Measurements from ENCODE around the gene ZNF841. TPM values are rescaled to one million over a fixed set of nuclear protein-coding genes. Genes with fewer than 3 reads are reported as not detected.
"Not testable (repeated sequence)": the region's sequence is repeated elsewhere in the genome, so short reads cannot be mapped to it uniquely, and the experiment has no call there.

The ZNF841 gene
- total RNA-seq, 1 experiment from 2014 or later, result 4.1 TPM

DNA sequence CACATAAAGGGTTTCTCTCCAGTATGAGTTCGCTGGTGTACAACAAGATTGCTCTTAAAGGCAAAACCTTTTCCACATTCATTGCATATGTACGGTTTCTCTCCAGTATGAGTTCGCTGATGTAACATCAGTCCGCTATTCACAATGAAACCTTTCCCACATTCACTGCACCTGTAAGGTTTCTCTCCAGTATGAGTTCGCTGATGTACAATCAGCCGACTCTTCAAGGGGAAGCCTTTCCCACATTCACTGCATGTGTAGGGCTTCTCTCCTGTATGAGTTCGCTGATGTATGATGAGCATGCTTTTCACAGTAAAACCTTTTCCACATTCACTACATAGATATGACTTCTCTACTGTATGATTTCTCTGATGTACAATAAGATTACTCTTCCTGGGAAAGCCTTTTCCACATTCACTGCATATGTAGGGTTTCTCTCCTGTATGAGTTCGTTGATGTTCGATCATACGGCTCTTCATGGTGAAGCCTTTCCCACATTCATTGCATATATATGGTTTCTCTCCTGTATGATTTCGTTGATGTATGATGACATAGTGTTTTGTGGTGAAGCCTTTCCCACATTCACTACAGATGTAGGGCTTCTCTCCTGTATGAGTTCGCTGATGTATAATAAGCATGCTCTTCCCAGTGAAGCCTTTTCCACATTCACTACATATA is 61.4 kb downstream of the ZNF841 start:
- Histone ChIP-seq H3K4me3 (ENCODE audit: insufficient read depth, low read depth, low read length) (no peak overlapping the region), H3K36me3 (replicated peaks; ENCODE audit: control insufficient read depth, insufficient read depth, low read length) (peaks cover 13% of the 10 kb centered on the region), H3K27me3 (ENCODE audit: control insufficient read depth, insufficient read depth, low read length) (no peaks in the 10 kb centered on the region)
- no peak for DNase-seq

DNA sequence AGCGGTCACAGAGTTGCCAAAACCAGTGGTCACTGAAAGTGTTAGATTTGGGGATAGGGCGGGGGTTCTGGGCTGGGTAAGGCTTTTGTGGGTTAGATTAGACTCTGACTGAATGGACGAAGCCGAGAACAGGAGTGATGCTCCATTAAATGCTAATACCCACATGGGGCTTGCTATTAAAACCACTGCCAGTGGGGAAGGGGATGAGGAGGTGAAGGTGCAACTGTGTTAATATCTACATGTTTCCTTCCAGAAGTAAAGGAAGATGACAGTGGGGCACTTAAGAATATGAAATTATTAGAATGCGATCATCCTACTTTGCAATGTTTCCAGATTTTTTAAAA is 66.8 kb downstream of the ZNF841 start:
- H3K27me3 ChIP-seq (ENCODE audit: control insufficient read depth, insufficient read depth, low read length), result no peaks in the 10 kb centered on the region
- H3K36me3 ChIP-seq (replicated peaks; ENCODE audit: control insufficient read depth, insufficient read depth, low read length), result peaks cover 8% of the 10 kb centered on the region
- H3K4me3 ChIP-seq (ENCODE audit: insufficient read depth, low read depth, low read length), result peak overlapping the region; percentile 62
- peak; percentile 59 for DNase-seq

DNA sequence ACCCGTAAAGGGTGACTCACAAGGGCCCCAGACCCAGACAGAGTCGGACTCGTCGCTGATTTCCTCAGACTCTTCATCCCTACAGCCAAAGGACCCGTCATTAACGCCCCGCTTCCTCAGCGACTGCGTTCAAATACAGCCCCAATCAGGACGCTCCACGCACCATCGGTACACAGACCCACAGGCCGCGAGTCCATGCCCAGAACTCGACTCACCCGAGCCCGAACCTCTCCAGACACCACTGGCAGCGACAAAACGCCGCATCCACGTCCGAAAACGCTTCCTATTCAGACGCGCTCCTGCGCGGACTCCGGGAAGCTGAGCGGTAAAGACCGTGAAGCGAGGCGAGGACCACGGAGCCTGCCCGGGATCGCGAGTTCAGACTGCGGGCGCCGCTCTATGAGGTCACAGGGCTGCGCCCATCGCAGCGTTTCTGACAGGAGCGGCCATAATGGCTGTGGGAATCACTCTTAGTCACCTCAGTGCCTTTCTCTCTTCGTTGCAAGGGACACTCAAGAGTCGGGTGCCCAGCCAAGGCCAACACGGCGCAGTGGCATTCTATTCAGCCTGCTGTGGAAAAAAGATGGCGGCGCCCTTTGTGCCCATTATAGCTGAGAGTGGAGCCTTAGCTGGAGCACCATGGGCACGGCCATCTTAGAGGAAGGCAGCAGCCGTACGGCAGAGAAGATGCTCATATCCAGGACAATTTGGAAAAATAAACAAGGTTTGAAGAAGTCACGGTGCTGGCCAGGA is 67.4 kb downstream of the ZNF841 start, which contains the start of gene ZNF614:
Gene ZNF614, minus strand, starts transcription at position 353 of the 753 bp plus-strand sequence. CDS start 2,634 bp downstream, outside the sequence.
- H3K36me3 ChIP-seq (replicated peaks; ENCODE audit: control insufficient read depth, insufficient read depth, low read length), result peaks cover 10% of the 10 kb centered on the region
- no peaks in the 10 kb centered on the region for H3K27me3 ChIP-seq (ENCODE audit: control insufficient read depth, insufficient read depth, low read length)
- H3K4me3 ChIP-seq (ENCODE audit: insufficient read depth, low read depth, low read length), result peak within 1 kb of the TSS; percentile 62
- peak; percentile 89 for DNase-seq

DNA sequence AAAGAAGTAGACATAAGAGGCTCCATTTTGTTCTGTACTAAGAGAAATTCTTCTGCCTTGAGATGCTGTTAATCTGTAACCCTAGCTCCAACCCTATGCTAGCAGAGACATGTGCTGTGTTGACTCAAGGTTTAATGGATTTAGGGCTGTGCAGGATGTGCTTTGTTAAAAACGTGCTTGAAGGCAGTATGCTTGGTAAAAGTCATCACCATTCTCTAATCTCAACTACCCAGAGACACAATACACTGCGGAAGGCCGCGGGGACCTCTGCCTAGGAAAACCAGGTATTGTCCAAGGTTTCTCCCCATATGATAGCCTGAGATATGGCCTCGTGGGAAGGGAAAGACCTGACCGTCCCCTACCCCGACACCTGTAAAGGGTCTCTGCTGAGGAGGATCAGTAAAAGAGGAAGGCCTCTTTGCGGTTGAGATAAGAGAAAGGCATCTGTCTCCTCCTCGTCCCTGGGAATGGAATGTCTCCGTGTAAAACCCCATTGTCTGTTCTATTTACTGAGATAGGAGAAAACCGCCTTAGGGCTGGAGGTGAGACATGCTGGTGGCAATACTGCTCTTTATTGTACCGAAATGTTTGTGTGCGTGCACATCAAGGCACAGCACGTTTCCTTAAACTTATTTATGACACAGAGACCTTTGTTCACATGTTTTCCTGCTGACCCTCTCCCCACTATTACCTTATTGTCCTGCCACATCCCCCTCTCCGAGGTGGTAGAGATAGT is 69.1 kb downstream of the ZNF841 start:
- not testable (repeated sequence) for H3K27me3 ChIP-seq (ENCODE audit: control insufficient read depth, insufficient read depth, low read length); H3K36me3 ChIP-seq (replicated peaks; ENCODE audit: control insufficient read depth, insufficient read depth, low read length); H3K4me3 ChIP-seq (ENCODE audit: insufficient read depth, low read depth, low read length); DNase-seq

DNA sequence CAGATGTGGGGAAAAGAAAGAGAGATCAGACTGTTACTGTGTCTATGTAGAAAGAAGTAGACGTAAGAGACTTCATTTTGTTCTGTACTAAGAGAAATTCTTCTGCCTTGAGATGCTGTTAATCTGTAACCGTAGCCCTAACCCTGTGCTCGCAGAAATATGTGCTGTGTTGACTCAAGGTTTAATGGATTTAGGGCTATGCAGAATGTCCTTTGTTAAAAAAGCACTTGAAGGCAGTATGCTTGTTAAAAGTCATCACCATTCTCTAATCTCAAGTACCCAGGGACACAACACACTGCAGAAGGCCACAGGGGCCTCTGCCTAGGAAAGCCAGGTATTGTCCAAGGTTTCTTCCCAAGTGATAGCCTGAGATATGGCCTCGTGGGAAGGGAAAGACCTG is 71.1 kb downstream of the ZNF841 start:
- DNase-seq; H3K4me3 ChIP-seq (ENCODE audit: insufficient read depth, low read depth, low read length): not testable (repeated sequence)
- H3K36me3 ChIP-seq (replicated peaks; ENCODE audit: control insufficient read depth, insufficient read depth, low read length), result peaks cover 16% of the 10 kb centered on the region

DNA sequence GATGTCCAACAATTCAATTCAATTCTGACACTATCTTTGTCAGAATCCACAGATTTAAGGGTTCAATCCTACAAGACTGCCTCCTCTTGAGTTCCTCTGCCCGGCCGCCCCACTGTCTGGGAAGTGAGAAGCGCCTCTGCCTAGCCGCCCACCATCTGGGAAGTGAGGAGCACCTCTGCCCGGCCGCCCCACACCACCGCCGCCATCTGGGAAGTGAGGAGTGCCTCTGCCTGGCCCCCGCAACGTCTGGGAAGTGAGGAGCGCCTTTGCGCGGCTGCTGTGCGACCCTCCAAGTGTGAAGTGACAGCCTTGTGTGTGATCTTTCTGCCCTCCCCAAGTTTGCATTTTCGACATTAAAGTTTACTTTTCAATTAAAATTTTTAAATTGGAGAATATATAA is 73.4 kb downstream of the ZNF841 start:
- no peak for DNase-seq
- peaks cover 24% of the 10 kb centered on the region for H3K36me3 ChIP-seq (replicated peaks; ENCODE audit: control insufficient read depth, insufficient read depth, low read length)
- no peaks in the 10 kb centered on the region for H3K27me3 ChIP-seq (ENCODE audit: control insufficient read depth, insufficient read depth, low read length)
- no peak overlapping the region for H3K4me3 ChIP-seq (ENCODE audit: insufficient read depth, low read depth, low read length)

More for the DNA sequence above, 71.1 kb downstream of the ZNF841 start:
- H3K27me3 ChIP-seq (ENCODE audit: control insufficient read depth, insufficient read depth, low read length), result not testable (repeated sequence)

DNA sequence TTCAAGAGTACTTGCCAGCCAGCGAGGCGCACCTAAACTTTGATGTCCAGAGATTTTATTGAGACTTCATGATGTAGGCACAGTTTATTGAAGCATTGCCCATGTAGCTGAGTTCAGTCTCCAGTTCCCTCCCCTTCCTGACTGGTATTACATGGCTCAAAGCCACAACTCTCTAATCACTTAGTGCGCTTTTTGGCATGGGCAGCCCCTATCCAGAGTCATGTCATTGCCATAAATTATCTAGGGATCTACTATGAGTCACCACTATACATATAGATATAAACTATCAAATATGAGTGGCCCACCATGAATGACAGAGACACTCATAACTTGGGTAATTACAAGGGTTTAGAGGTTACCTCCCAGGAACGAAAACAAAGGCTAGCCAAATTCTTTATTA is 75.1 kb downstream of the ZNF841 start:
- H3K27me3 ChIP-seq (ENCODE audit: control insufficient read depth, insufficient read depth, low read length), result no peaks in the 10 kb centered on the region
- DNase-seq, result no peak
- H3K36me3 ChIP-seq (replicated peaks; ENCODE audit: control insufficient read depth, insufficient read depth, low read length), result peaks cover 36% of the 10 kb centered on the region
- H3K4me3 ChIP-seq (ENCODE audit: insufficient read depth, low read depth, low read length), result no peak overlapping the region

Other genes with a start within 250 kb of the ZNF841 start
- gene ZNF577, start 207.8 kb downstream of the ZNF841 start, total RNA-seq (2014; rRNA removed; shearing (Covaris generic)), result 6.5 and 15.0 TPM in 2 replicates
- 8.3 and 17.0 TPM in 2 replicates for gene ZNF649, start 190.7 kb downstream of the ZNF841 start, total RNA-seq (2014; rRNA removed; shearing (Covaris generic))
- gene ZNF613, start 168.3 kb downstream of the ZNF841 start, total RNA-seq (2014; rRNA removed; shearing (Covaris generic)), result 7.9 and 8.6 TPM in 2 replicates
- 0.15 and 0.28 TPM in 2 replicates for gene ZNF350, start 108.9 kb downstream of the ZNF841 start, total RNA-seq (2014; rRNA removed; shearing (Covaris generic))
- gene ZNF615, start 87.6 kb downstream of the ZNF841 start, total RNA-seq (2014; rRNA removed; shearing (Covaris generic)), result 0.80 and 1.4 TPM in 2 replicates
- gene ZNF614, start 67.4 kb downstream of the ZNF841 start, total RNA-seq (2014; rRNA removed; shearing (Covaris generic)), result 7.3 and 13.5 TPM in 2 replicates
- 2.3 and 2.9 TPM in 2 replicates for gene ZNF432, start 46.9 kb downstream of the ZNF841 start, total RNA-seq (2014; rRNA removed; shearing (Covaris generic))
- 4.8 and 10.3 TPM in 2 replicates for gene ZNF616, start 44.2 kb upstream of the ZNF841 start, total RNA-seq (2014; rRNA removed; shearing (Covaris generic))
- gene ZNF836, start 75.9 kb upstream of the ZNF841 start, total RNA-seq (2014; rRNA removed; shearing (Covaris generic)), result 4.7 and 7.5 TPM in 2 replicates
- 439 and 477 TPM in 2 replicates for gene PPP2R1A, start 94.3 kb upstream of the ZNF841 start, total RNA-seq (2014; rRNA removed; shearing (Covaris generic))
- gene ZNF766, start 173.8 kb upstream of the ZNF841 start, total RNA-seq (2014; rRNA removed; shearing (Covaris generic)), result 17.0 and 33.1 TPM in 2 replicates
- 10.8 and 17.2 TPM in 2 replicates for gene ZNF480, start 201.4 kb upstream of the ZNF841 start, total RNA-seq (2014; rRNA removed; shearing (Covaris generic))
- gene ZNF610, start 240.5 kb upstream of the ZNF841 start, total RNA-seq (2014; rRNA removed; shearing (Covaris generic)), result 6.6 and 8.6 TPM in 2 replicates